Daoy (cell line): ENCODE data around the gene GALNT9. TPM values are rescaled to one million over a fixed set of nuclear protein-coding genes. Genes with fewer than 3 reads are reported as not detected.
"Not testable (repeated sequence)": the region's sequence is repeated elsewhere in the genome, so short reads cannot be mapped to it uniquely, and the experiment has no call there.

ENCODE experiments used
- DNase-seq: peaks from one replicate; pipeline ENCODE4 v3.0.0-alpha.2; 2015; ENCODE audit warnings: low read depth
- total RNA-seq: library from RNA; depleted of rRNA; stranded (reverse); fragments of >200 nt; shearing (Covaris generic); gene quantifications from 2 replicates; pipeline ENCODE4 v1.2.3, GENCODE V29; 2014

GALNT9 gene
- total RNA-seq, 1 experiment from 2014 or later: 0.29 TPM

DNA sequence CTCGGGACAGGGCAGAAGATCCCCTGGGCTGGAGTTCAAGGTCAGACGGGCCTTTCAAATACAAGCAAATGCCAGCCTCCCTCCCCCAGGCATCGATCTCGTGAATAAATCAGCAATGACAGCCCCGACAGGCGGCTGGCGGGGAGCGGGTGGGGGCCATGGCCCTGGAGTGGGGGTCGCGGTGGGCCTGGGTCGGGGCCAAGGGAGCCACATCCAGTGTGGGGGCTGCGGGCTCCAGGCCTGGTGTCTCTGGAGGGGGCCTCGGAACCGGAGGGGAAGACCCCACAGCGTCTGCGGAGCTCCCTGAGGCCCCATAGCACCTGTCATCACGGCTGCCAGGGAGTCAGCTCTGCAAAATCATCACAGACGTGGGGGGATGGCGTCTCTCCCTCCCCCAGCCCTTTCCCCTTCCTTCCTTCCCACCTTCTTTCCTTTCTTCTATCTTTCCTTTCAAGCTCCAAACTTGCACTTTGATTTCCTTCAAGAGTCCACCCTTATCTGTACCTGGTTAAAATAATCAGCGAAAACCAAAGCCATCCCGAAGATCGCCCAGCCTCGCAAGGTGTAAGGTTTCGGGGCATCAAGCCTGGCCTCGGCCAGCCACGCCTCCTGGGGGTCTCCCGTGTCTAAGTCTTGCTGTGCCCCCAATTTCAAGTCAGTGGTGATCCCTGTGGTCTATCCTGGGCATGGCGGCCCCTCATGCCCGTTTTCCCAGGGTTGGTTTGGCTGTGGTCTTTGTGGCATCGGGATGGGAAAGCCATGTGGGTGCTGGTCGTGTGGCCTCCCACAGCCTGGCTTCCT, 93.1 kb downstream of the GALNT9 start:
- no peak for DNase-seq

DNA sequence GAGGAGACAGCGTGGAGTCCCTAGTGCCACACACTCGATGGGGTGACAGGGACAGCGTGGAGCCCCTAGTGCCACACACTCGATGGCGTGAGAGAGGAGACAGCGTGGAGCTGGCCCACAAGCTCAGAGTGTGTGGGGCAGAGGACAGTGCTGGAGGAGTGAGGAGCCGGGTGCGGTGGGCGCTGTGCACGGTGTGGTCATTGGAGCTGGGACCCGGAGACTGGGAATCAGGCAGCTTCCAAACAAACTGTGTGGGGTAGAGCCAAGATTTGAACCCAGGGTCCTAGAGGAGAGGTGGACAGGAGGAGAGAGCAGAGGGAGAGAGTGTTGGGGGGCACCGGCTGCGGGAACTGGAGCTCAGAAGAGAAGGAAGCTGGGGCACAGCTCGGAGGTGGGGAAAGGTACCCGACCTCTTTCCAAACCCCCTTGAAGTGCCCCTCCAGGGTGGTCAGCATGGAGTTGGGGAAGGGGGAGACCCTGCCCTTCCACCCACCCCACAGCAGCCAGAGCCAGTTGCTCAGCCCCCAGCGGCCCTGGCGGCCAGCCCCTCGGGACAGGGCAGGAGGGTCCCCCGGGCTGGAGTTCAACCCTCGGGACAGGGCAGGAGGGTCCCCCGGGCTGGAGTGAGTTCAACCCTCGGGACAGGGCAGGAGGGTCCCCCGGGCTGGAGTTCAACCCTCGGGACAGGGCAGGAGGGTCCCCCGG, 94.1 kb downstream of the GALNT9 start:
- DNase-seq: no peak

DNA sequence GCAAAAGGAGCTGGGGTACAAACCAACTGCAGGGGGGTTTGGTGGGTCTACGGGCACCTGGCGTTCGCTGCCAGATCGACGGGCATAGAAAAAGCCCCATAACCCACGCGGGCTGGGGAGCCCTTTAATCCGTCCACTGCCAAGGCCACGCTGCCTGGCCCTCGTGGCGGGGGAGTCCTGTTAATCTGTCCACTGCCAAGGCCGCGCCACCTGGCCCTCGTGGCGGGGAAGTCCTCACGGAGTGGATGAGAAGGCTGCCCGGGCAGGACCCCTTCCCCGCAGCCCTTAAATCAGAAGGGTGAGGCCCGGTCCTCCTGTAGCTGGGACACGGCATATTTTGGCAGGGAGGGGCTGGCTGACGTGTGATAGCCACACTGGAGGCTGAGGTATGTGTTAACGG, 99.0 kb downstream of the GALNT9 start:
- DNase-seq: no peak

DNA sequence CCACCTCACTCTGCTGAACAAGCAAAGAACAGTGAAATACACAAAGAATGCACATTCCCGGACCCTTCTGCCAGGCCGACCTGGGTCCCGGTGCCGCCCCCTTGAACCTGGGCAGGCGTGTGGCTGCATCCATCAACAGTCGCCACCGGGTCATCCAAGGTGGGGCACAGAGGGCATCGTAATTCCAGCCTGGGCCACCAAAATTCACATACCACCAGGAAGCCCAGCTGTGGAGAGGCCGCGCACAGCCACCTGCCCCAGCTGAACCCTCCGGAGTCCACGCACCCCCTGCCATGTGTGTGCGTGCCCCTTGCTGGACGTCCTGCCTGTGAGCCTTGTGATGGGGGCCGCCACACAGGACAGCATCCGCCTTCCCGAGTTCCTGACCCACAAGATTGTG, 99.5 kb downstream of the GALNT9 start:
- DNase-seq: no peak

DNA sequence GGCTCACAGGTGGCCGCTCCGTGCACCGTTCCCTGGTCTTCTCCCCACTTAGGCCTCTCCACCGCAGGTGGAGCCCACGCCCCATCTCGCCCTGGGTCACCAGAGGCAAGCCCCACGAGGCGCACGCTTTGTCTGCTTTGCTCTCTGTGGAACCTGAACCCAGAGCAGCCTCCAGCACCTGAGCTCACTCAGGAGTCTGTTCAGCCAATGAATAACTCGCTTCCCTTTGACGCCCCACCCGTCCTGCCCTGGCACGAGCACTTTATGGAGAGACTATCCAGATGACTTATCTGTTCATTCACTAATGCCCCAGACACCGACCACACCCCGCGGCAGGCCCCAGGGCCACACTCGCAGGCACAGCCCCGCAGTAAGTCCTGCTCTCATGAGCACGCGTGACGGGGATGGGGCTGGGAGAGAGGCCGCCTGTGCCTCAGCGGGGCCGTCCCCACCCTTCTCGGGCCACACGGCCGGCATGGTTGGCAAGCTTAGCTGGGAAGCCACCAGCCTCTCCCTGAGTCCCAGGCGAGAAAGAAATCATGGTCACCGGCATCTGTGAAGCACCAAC, 100.1 kb downstream of the GALNT9 start:
- no peak for DNase-seq

DNA sequence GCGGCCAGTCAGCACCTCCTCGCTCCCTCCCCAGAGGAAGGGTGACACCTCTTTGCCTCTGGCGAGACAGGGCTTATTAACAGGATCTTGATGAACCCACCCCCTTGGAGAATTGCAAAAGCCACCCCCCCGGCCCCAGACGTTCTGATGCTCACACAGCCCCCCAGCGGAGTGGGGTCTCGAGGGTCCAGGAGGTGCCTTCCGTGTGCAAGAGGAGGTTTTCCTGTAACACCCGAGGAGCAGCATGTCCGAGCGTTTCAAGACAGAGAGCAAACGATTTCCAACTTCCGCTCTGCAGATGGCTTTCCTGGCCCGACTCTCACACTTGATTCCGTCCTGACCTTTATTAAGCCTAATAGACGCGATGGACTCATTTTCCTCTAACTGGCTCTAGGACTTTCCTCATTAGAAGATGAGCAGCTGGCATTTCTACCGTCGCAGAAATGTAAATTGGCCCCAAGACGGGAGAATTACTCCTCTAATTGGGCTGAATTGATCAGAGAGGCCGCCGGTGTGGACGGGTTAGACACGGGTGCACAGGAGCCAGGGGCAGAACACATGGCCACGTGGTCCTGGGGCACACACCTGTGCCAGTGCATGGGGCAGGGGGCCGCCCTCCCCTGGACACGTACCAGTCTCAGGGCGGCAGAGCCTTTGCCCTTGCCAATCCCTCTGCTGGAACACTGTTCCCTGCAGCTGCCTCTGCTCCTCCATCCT, 100.8 kb downstream of the GALNT9 start:
- no peak for DNase-seq

DNA sequence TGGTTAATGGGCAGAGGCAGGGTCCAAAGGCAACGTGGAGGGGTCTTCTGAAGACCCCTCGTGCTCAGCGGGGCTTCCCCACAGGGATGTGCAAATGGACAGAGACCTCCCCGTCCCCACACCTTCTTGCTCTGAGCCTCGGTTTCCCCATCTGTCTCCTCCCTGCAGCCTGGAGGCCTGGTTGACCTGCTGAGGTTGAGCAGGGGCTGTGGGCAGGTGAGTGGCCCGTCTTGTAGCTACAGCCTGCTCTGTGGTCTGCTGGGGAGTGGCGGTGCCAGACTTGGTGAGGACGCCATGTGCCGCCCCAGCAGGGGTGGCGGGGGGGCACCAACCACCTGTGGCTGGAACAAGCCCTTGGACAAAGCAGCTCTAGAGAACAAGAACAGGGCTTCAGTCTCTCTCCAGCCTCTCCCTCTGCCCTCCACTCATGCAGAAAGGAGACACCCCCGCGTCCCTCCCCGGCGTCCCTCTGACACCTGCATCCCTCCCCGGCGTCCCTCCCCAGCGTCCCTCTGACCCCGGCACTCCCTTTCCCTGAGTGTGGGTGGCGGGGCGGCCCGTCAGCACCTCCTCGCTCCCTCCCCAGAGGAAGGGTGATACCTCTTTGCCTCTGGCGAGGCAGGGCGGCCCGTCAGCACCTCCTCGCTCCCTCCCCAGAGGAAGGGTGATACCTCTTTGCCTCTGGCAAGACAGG, 101.5 kb downstream of the GALNT9 start:
- DNase-seq: no peak

DNA sequence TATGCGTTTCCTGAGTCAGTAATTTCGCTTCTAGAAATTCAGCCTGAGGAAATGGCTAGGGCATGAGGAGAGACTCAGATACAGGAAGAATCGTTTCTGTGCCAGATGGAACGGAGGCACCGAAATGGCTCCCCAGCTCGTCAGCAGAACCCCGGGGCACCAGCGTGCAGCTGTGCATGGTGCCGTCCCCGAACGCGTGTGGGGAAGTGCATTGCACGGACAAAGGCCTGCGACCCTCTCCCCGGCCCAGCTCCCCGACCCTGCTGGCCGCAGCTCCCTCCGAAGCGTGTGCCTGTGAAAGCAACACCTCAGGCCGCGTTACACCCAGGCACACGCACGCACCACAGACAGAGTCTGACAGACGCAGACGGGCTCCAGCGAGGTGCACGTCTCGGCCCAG, 102.3 kb downstream of the GALNT9 start:
- DNase-seq: no peak

DNA sequence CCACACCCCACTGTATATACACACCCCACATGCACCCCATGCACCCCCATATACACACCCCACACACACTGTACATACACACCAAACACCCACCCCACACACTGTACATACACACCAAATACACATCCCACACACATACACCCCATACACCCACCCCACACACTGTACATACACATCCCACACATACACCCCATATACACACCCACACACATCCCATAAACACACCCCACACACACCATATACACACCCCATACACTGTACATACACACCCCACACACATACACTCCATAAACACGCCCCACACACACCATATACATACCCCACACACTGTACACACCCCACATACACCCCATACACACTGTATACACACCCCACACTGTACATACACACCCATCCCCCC, 102.8 kb downstream of the GALNT9 start:
- DNase-seq: no peak

DNA sequence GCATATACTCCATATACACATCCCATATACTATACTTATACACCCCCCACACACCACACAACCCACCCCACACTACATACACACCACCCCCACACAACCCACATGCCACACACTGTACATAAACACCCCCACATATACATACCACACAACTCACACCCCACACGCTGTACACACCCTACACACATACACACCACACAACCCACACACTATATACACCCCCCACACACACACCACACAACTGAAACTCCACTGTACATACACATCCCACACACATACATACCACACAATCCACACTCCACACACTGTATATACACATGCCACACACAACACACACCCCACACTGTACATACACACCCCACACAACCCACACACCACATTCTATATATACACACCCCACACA, 104.2 kb downstream of the GALNT9 start:
- no peak for DNase-seq

DNA sequence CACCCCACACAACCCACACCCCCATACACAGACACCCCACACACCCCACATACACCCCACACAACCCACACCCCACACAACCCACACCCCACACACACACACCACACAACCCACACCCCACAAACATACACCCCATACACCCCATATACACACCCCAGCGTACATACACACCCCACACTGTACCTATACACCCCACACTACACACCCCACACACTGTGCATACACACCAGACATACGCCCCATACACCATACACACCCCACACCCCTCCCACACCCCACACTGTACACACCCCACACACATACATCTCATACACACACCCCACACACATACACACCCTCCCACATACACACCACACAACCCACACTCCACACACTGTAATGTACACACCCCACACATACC, 104.9 kb downstream of the GALNT9 start:
- DNase-seq: no peak

DNA sequence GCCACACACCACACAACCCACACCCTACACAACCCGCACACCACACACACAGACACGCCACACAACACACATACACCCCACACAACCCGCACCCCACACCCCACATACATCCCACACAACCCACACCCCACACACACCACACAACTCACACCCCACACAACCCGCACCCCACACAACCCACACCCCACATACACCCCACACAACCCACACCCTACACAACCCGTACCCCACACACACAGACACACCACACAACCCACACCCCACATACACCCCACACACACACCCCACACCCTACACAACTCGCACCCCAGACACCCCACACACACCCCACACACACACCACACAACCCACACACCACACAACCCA, 106.6 kb downstream of the GALNT9 start:
- DNase-seq: no peak

DNA sequence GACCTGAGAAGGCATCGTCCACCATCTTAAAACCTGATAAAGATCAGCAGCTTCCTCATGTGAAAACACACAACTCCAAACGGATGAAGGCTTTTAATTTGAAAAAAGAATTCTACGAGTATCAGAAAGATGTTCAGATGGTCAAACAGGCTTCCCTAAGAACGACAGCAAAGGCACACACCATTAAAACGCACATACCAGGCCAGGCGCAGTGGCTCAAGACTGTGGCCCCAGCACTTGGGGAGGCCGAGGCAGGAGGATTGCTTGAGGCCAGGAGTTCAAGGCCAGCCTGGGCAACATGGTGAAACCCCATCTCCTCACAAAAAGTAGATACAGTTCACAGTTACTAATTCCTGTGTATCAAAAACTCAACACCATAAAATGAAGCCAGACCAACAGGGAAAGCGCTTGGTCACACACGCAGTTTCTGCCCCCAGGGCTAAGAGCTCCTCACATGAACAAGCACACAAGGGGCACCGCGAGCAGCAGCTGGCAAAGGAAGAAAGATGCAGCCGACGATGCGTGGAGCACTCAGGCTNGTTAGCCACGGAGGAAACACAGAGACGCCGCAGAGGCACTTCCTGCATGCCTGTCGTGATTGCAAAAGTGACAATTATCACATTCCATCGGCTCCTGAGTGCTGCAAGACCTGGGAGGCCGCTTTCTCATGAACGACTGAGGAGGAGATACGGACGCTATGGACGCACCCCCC, 107.1 kb downstream of the GALNT9 start:
- DNase-seq: peak; percentile 45

DNA sequence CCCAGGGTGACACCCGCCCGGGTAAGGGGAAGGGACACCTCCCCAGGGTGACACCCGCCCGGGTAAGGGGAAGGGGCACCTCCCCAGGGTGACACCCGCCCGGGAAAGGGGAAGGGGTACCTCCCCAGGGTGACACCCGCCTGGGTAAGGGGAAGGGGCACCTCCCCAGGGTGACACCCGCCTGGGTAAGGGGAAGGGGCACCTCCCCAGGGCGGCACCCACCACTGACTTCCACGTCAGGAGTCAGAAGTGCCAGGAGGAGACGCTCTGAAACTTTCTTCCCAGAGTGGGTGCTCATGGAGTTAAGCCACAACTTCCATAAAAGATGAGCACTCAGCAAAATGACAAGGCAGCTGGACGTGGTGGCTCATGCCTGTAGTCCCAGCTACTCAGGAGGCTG, 109.6 kb downstream of the GALNT9 start:
- not testable (repeated sequence) for DNase-seq

DNA sequence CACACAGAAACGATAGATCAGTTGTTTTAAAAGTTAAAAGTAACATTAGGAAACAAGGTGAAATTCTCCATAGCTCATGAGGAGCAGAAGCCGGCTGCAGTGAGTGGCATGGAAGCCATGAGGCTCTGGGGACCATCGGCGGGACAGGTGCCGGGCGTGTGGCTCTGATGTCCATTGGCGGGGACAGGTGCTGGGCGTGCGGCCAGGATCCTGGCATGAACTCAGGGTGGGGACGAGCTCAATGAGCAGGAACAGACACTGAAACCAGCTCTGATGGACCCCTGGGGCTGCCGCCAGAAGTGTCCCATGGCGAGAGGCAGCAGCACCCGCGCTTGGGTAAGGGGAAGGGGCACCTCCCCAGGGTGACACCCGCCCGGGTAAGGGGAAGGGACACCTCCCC, 110.1 kb downstream of the GALNT9 start:
- DNase-seq: no peak

DNA sequence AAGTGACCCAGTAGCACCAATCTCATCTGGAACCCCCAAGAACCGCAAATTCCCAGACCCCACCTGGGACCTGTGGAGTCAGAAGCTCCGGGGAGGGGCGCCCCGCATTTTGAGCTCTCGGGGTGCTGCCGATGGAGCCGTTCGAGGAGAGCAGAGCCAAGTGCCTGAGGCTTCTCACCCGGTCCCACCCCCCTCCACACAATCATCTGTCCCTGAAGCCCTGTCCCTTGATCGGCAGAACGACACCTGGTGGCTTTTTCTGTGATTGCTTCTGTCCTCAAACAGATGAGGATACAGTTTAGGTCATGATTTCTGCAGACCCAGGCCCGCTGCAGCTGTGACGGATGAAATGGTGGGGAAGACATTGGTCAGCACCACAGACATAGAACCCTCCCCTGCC, 110.5 kb downstream of the GALNT9 start:
- no peak for DNase-seq

DNA sequence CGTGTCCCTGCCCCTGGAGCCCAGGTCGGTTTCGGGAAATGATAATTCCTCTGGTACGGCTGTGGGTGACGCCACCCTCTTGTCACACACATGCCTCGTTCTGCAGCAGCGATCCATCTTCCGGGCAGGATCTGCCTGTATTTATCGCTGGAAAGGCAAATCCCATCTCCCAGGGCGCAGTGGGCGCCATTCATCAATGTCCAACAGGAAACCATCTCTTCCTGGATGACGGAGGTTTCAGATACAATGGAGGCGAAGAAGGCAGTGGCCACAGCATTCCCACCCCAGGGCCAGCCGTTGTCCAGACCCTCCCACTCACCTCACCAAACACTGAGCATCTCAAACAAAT, 110.9 kb downstream of the GALNT9 start:
- no peak for DNase-seq

DNA sequence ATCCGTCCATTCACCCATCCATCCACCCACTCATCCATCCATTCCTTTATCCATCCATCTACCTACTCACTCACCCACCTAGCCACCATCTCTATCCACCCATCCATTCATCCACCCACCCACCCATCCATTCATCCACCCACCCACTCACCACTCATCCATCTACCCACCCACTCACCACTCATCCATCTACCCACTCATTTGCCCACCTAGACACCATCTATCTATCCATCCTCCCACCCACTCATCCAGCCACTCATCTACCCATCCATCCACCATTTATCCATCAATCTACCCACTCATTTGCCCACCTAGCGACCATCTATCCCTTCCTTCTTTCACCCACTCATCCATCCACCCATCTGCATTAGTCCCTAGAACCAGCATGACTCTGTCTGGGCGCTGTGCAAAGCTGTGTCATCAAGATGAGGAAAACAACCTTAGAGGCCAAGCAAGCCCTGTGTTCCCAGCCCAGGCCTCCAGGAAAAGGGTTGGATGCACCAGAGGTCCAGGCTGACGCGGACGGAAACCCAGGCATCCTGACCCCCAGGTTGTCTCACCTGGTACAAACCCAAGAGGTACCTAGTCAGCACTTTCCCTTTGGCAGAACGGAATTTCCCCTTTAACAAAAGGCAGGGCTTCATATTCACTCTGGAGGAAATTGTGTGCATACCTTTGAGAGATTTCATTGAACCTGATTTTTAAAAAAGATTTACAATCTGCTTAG, 111.4 kb downstream of the GALNT9 start:
- DNase-seq: no peak

DNA sequence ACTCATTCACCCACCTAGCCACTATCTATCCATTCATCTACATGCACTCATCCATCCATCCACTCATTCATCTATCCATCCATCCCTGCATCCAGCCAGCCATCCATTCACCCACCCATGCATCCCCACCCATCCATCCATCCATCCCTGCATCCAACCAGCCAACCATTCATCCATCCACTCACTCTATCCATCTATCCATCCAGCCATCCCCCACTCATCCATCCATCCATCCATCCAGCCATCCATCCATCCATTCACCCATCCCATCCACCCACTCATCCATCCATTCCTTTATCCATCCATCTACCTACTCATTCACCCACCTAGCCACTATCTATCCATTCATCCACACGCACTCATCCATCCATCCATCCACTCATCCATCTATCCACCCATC, 112.0 kb downstream of the GALNT9 start:
- DNase-seq: no peak

DNA sequence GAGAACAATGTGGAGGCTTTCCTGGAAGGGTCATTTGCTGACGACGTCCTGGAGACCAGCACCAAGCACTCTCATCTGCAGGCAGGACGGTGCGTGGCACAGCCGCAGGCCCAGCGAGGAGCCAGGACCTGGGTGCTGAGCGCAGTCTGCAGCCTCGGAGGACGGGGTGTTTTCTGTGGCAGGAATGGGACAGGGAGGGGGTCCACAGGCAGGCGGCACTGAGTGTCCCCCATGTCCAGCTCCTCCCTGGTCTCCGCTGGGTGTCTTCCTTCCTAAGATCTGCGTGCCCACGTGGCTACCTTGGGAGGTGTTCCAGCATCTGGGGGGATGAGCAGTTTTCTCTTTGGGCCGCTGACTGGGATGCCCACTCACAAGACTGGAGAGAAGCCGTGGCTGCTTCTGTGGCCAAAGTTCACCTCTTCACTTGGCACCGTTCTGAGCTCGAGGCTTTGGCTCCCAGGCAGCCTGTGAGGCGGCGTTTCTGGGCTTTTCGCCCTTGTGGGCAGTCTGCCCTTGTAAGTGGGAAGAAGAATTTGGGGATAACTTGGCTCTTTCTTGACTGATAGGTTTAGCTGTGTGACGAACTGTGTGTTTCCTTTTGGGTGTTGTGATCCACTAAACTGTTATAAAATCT, 112.9 kb downstream of the GALNT9 start:
- no peak for DNase-seq
